Spinal cord (tissue), 10 donors: ENCODE measurements around the gene TXK. TPM values are rescaled to one million over a fixed set of nuclear protein-coding genes. Genes with fewer than 3 reads are reported as not detected.

Experiments
- DNase-seq, 6 donors: peaks; one replicate each; pipeline versions ENCODE4 v3.0.0 to v3.0.0-alpha.2; 2013 to 2015; ENCODE audit warnings: low spot score in 6 of 6, low read depth in 4 of 6
- H3K27ac ChIP-seq: one replicate; pipeline ENCODE4 v1.5.1; 2013; ENCODE audit warnings: low read depth, low read length, control low read depth
- H3K27me3 ChIP-seq: one replicate; pipeline ENCODE4 v1.6.1; 2013; ENCODE audit warnings: low read length; ENCODE audit not compliant: control insufficient read depth, insufficient read depth
- H3K36me3 ChIP-seq: one replicate; pipeline ENCODE4 v1.6.1; 2013; ENCODE audit warnings: low read length; ENCODE audit not compliant: control insufficient read depth, insufficient read depth
- H3K4me1 ChIP-seq: one replicate; pipeline ENCODE4 v1.6.1; 2013; ENCODE audit warnings: low read length; ENCODE audit not compliant: control insufficient read depth, insufficient read depth
- H3K4me3 ChIP-seq: one replicate; pipeline ENCODE4 v1.5.1; 2013; ENCODE audit warnings: low read depth, low read length, control low read depth
- H3K9me3 ChIP-seq: one replicate; pipeline ENCODE4 v1.6.1; 2013; ENCODE audit warnings: low read length; ENCODE audit not compliant: control insufficient read depth, insufficient read depth
- WGBS: methylation state at CpG from one replicate; pipeline ENCODE4 v1.1.5; 2013; ENCODE audit warnings: missing lambda C conversion rate; ENCODE audit not compliant: insufficient coverage; 5-methylcytosine and 5-hydroxymethylcytosine counted together
- polyA plus RNA-seq, 2 donors: library from polyadenylated mRNA; unstranded; fragments of 120-200 nt; gene quantifications; one replicate each; pipeline ENCODE4 v1.2.1, GENCODE V29; 2013; ENCODE audit not compliant: insufficient read length in 2 of 2
- total RNA-seq, 2 donors: library from RNA; depleted of rRNA in 1 of 2; stranded (reverse); fragments of 120-200 nt in 1 of 2; fragments of >200 nt in 1 of 2; gene quantifications; one replicate each; pipeline versions ENCODE4 v1.2.3 to v1.2.4, GENCODE V29; 2013 to 2014
- donor health status: healthy.

TXK gene
- total and polyA plus RNA-seq, 4 donors, result 0.35 to 2.3 (median 1.2) TPM

DNA sequence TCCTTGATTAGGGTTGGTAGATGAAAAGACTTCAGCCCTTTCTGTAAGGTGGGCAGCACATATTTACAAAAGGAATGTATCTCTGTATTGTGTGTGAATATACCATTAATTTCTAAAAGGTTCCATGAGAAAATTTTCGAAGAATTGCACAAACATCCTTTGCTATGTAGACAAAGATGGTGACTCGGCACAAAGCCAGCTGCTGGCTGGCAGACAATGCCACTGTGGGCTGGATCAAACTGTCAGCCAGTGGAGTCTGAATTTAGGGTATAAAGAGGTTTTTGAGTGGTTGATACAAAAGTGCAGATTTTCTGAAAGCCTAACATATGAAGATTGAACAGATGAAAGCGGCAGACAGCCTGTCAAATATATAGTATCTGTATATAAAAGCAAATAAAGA, 5.6 kb upstream of the TXK start:
- H3K36me3 ChIP-seq, result no peaks in the 10 kb centered on the region
- WGBS, result no CpG with 5 or more reads among the region's 3 CpGs
- H3K9me3 ChIP-seq, result no peaks in the 10 kb centered on the region
- no peaks in the 10 kb centered on the region for H3K27me3 ChIP-seq
- DNase-seq, result peak in 2 of 6 donors; percentile 28 to 68
- no peak overlapping the region for H3K4me3 ChIP-seq
- H3K27ac ChIP-seq, result no peak overlapping the region
- peaks cover 3% of the 10 kb centered on the region for H3K4me1 ChIP-seq

GRCh38 chr4:48138936-48139335, 4.9 kb upstream of the TXK start:
- Histone ChIP-seq H3K36me3 (no peaks in the 10 kb centered on the region), H3K4me3 (no peak overlapping the region), H3K27me3 (no peaks in the 10 kb centered on the region), H3K9me3 (no peaks in the 10 kb centered on the region), H3K27ac (no peak overlapping the region), H3K4me1 (peaks cover 3% of the 10 kb centered on the region)
- DNase-seq, result no peak
- WGBS, result 92% methylated on average over 2 of the region's 3 CpGs

DNA sequence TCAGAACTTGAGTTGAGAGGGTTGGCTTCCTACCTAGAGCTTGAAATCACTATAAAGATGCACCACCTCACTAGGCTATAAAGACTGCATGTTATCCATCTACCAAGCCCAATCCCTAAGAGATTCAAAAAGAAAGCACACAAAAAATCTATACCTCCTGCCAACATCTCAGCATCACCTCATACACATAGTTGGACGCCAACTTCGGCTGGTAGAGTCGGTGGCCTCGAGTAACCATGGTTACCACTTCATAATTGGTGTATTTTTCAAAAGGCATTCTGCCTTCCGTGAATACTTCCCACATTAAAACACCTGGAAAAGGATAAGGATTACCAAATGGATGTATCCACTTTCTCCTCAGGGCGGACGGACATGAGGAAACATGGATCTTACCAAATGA, 4.5 kb upstream of the TXK start:
- no peak for DNase-seq
- Histone ChIP-seq H3K9me3 (no peaks in the 10 kb centered on the region), H3K4me1 (peaks cover 3% of the 10 kb centered on the region), H3K36me3 (no peaks in the 10 kb centered on the region), H3K4me3 (no peak overlapping the region), H3K27ac (no peak overlapping the region), H3K27me3 (no peaks in the 10 kb centered on the region)
- 100% methylated on average over 2 of the region's 7 CpGs for WGBS

GRCh38 chr4:48137846-48138245, 3.8 kb upstream of the TXK start:
- no peak overlapping the region for H3K4me3 ChIP-seq
- H3K27me3 ChIP-seq, result no peaks in the 10 kb centered on the region
- no peak for DNase-seq
- no peaks in the 10 kb centered on the region for H3K9me3 ChIP-seq
- no peak overlapping the region for H3K27ac ChIP-seq
- no peaks in the 10 kb centered on the region for H3K36me3 ChIP-seq
- peaks cover 3% of the 10 kb centered on the region for H3K4me1 ChIP-seq

DNA sequence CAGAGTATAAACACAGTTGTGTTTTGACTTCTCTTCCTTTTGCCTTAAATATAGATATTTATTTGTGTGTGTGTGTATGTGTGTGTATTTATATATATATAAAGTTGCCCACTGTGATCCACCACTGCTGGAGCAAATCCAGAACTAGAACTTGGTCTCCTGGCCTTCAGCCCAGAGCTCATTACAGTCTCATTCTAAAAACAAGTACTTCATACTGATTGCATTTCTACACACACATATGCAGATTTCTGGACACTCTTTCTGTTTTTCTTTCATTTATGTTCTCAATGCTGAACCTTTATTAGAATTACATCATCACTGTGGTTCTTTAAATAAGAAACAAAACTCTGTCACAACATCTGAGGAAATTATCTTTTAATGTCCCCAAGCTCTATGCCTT, 381 bp downstream of the TXK start:
- peak in 2 of 6 donors; percentile 67 to 71 for DNase-seq
- Histone ChIP-seq H3K27ac (no peak overlapping the region), H3K27me3 (no peaks in the 10 kb centered on the region), H3K9me3 (no peaks in the 10 kb centered on the region), H3K4me3 (no peak overlapping the region), H3K4me1 (peaks cover 6% of the 10 kb centered on the region), H3K36me3 (no peaks in the 10 kb centered on the region)

GRCh38 chr4:48131736-48132135, 2.3 kb downstream of the TXK start:
- DNase-seq, result peak in 1 of 6 donors; percentile 18
- Histone ChIP-seq H3K9me3 (no peaks in the 10 kb centered on the region), H3K27ac (no peak overlapping the region), H3K4me3 (no peak overlapping the region), H3K4me1 (peaks cover 12% of the 10 kb centered on the region), H3K27me3 (no peaks in the 10 kb centered on the region), H3K36me3 (no peaks in the 10 kb centered on the region)
- no CpG with 5 or more reads among the region's 4 CpGs for WGBS

DNA sequence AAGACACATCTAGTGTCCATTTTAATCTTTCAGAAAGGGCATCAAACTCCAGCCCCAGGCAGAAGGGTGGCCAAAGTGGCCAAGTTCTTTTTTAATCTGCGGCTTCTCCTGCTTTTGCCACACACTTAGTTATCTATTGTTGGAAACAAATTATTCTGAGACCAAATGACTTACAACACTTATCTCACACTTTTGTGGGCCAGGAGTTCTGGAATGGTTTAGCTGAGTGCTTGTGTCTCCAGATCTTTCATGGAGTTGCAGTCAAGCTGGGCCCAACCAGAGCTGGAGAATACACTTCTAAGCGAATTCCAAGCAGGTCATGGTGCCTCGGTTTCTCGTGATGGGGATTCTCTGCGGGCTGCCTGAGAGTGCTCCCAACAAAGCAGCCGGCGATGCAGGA, 4.0 kb downstream of the TXK start:
- DNase-seq, result no peak
- Histone ChIP-seq H3K27me3 (no peaks in the 10 kb centered on the region), H3K36me3 (no peaks in the 10 kb centered on the region), H3K9me3 (no peaks in the 10 kb centered on the region), H3K4me3 (no peak overlapping the region), H3K4me1 (peaks cover 12% of the 10 kb centered on the region), H3K27ac (no peak overlapping the region)
- 84% methylated on average over 6 of the region's 7 CpGs for WGBS

DNA sequence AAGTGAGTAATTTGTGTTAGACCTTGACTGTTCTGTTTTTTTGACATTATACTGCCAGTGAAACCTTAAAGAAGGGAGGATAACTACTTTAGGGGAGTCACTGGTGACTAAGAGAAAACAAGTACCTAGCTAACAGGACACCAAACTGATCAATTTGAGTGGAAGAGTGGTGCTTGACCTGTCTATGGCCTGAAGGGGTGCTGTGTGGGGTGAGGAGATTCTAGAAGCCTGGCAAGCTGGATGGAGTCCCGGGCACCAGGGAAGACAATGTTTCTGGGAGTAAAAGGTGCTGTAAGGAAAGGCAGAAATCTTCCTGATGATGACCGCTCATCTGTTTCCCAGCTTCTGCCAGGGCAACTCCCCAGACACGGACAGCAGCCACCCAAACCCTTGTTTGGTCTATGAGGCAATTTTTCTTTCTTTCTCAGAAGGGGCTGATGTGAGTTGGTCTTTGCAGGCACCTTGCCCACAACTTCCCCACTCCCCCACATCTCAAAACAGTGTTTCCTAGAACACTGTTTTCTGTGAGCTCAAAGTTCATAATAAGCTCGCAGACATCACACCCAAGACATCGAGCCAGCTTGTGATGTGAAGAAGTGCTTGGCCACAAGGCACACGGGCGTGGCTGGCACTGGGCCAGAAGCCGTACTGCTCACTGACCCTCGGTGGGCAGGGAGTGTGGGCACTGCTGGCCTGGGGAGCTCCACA, 4.6 kb downstream of the TXK start:
- no peaks in the 10 kb centered on the region for H3K36me3 ChIP-seq
- no peak overlapping the region for H3K4me3 ChIP-seq
- no peak for DNase-seq
- H3K27ac ChIP-seq, result no peak overlapping the region
- no peaks in the 10 kb centered on the region for H3K9me3 ChIP-seq
- peaks cover 12% of the 10 kb centered on the region for H3K4me1 ChIP-seq
- H3K27me3 ChIP-seq, result no peaks in the 10 kb centered on the region
- WGBS, result 62% methylated on average over 7 of the region's 9 CpGs

DNA sequence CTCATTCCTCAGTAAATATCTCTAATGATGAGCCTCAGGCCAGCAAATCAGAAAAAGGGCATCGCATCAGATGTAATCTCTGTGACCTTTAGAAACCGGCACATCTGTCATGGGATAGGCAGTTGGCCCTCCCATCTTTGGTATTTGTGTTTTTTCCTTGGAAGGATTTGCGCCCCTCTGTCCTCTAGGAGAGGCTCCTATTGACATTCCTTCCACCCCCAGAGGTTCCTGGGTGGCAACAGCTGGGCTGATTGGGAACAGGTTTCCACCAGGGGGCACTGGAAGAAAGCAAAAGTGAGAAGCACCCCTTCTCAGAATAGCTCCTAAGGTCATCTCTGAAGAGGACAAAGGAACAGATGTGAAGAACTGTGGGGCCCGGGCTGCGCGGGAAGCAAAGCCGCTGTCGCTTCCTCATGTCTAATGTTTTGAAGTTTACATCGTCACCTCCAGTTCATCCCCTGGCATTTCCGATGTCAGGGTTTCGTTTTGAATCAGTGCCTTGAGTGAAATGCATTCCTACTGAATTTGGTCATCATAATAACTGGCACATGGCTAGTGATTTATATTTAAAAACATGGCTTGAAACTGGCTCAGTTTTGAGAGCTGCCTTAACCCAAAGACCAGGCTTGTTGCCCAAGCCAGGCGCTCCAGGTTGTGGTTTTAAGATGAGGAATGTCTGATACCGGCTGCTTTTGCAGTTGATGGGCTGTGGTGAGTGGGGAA, 6.2 kb downstream of the TXK start:
- peak in 2 of 6 donors; percentile 42 to 60 for DNase-seq
- no peak overlapping the region for H3K4me3 ChIP-seq
- no peaks in the 10 kb centered on the region for H3K9me3 ChIP-seq
- H3K27ac ChIP-seq, result no peak overlapping the region
- H3K4me1 ChIP-seq, result peaks cover 12% of the 10 kb centered on the region
- H3K36me3 ChIP-seq, result no peaks in the 10 kb centered on the region
- no peaks in the 10 kb centered on the region for H3K27me3 ChIP-seq
- WGBS, result 35% methylated on average over 10 of the region's 13 CpGs

DNA sequence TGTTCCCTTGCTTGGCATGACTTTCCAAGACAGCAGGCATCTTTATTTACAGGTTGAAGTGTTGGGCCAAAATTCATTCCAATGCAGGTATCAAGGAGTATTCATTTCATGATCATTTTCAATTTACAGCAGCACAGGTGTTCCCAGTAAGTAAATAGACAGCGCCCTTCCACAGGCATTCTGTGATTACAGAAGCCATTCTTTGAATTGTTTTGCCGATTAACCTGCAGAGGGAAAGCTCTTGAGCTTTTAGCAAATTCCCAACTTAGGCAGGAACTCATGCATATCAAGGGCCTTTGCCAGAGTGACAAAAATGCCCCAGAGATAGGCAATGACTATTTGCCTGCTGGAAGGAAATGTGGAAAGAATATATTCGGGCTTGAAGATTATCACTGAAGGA, 6.8 kb downstream of the TXK start:
- no peaks in the 10 kb centered on the region for H3K36me3 ChIP-seq
- H3K4me3 ChIP-seq, result no peak overlapping the region
- H3K9me3 ChIP-seq, result no peaks in the 10 kb centered on the region
- peak in 1 of 6 donors; percentile 68 for DNase-seq
- peaks cover 12% of the 10 kb centered on the region for H3K4me1 ChIP-seq
- 29% methylated on average over 2 of the region's 3 CpGs for WGBS
- no peaks in the 10 kb centered on the region for H3K27me3 ChIP-seq
- no peak overlapping the region for H3K27ac ChIP-seq
